SK-N-MC (cell line): ENCODE results near the gene COL13A1.
A peak's percentile ranks its signal among the peaks of the same experiment; 100 is the strongest.

Experiments
- DNase-seq: peaks from one replicate; pipeline ENCODE4 v3.0.0-alpha.2; 2011; ENCODE audit warnings: low read depth, low spot score
- H3K27ac ChIP-seq: fragments of 200-600 bp; sonication (generic); 2 replicates; pipeline ENCODE4 v1.5.1; 2016; ENCODE audit warnings: mixed run types
- H3K36me3 ChIP-seq: fragments of 200-600 bp; sonication (generic); 2 replicates; pipeline ENCODE4 v1.6.1; 2017; ENCODE audit warnings: antibody characterized with exemption, low read length, mixed read lengths; ENCODE audit not compliant: insufficient read depth
- H3K4me3 ChIP-seq: fragments of 200-600 bp; sonication (generic); 2 replicates; pipeline ENCODE4 v1.5.1; 2016
- H3K9ac ChIP-seq: fragments of 200-600 bp; sonication (generic); 2 replicates; pipeline ENCODE4 v1.8.0; 2017; ENCODE audit warnings: mixed run types, mixed read lengths; ENCODE audit not compliant: insufficient read length
- H3K9me3 ChIP-seq: fragments of 200-600 bp; sonication (generic); 2 replicates; pipeline ENCODE4 v1.6.1; 2017; ENCODE audit warnings: low read depth, mild to moderate bottlenecking, antibody characterized with exemption, low read length, moderate library complexity, mixed read lengths
- EZH2 ChIP-seq: fragments of 200-600 bp; sonication (generic); IDR thresholded peaks from one replicate; pipeline ENCODE4 v1.6.1; 2017; ENCODE audit warnings: antibody characterized with exemption
- FOXP2 ChIP-seq: optimal IDR thresholded peaks from 2 replicates; pipeline ENCODE3; 2011; ENCODE audit warnings: mild to moderate bottlenecking, moderate library complexity; ENCODE audit not compliant: insufficient read depth; ENCODE audit errors: extremely low read length, control extremely low read depth
- POLR2AphosphoS5 ChIP-seq: IDR thresholded peaks from 2 replicates; pipeline ENCODE4 v1.6.1; 2012; ENCODE audit warnings: mild to moderate bottlenecking, low read depth, low read length, borderline replicate concordance

Gene COL13A1

GRCh38 chr10:69801434-69802315 is at the start of gene COL13A1:
Gene COL13A1, plus strand, starts transcription at chr10:69801906. Its CDS starts 518 bp downstream, at chr10:69802424.
- H3K36me3 ChIP-seq: no peaks in the 10 kb centered on the region
- H3K27ac ChIP-seq: no peak within 1 kb of the TSS
- H3K9ac ChIP-seq: no peak within 1 kb of the TSS
- H3K9me3 ChIP-seq: no peaks in the 10 kb centered on the region
- TF ChIP-seq POLR2AphosphoS5 (no peak), EZH2 (no peak), FOXP2 (no peak)
- peak within 1 kb of the TSS; percentile 76 for H3K4me3 ChIP-seq
- DNase-seq: no peak

GRCh38 chr10:69752479-69752878 is 49.2 kb upstream of the COL13A1 start:
- no peaks in the 10 kb centered on the region for H3K36me3 ChIP-seq
- no peak overlapping the region for H3K4me3 ChIP-seq
- no peaks in the 10 kb centered on the region for H3K9me3 ChIP-seq
- no peak overlapping the region for H3K9ac ChIP-seq
- no peak overlapping the region for H3K27ac ChIP-seq
- TF ChIP-seq EZH2: no peak
- no peak for TF ChIP-seq POLR2AphosphoS5
- TF ChIP-seq FOXP2: no peak
- no peak for DNase-seq

GRCh38 chr10:69756279-69756678 is 45.4 kb upstream of the COL13A1 start:
- no peak for DNase-seq
- Histone ChIP-seq H3K9me3 (no peaks in the 10 kb centered on the region), H3K36me3 (no peaks in the 10 kb centered on the region), H3K4me3 (no peak overlapping the region), H3K27ac (no peak overlapping the region), H3K9ac (no peak overlapping the region)
- TF ChIP-seq FOXP2 (no peak), EZH2 (no peak), POLR2AphosphoS5 (no peak)

- Histone ChIP-seq H3K9me3 (no peaks in the 10 kb centered on the region), H3K4me3 (no peak overlapping the region)
These were observed 44.5 kb upstream of the COL13A1 start for GRCh38 chr10:69757206-69757552.

GRCh38 chr10:69757553-69758309 is 44.0 kb upstream of the COL13A1 start:
- Histone ChIP-seq H3K36me3 (no peaks in the 10 kb centered on the region), H3K4me3 (peak overlapping the region; percentile 38; the same call in 1 of the 2 replicates), H3K9ac (no peak overlapping the region), H3K27ac (peak overlapping the region; percentile 81), H3K9me3 (no peaks in the 10 kb centered on the region)
- TF ChIP-seq EZH2 (no peak), FOXP2 (peak; percentile 73), POLR2AphosphoS5 (peak; percentile 14; the same call in 1 of the 2 replicates)
- DNase-seq: peak; percentile 26

More at GRCh38 chr10:69757206-69757552, 44.5 kb upstream of the COL13A1 start:
- peak overlapping the region; percentile 77 for H3K27ac ChIP-seq
- no peaks in the 10 kb centered on the region for H3K36me3 ChIP-seq
- no peak overlapping the region for H3K9ac ChIP-seq
- no peak for DNase-seq
- TF ChIP-seq POLR2AphosphoS5 (no peak), FOXP2 (no peak)

- DNase-seq: no peak
- Histone ChIP-seq H3K27ac (peak overlapping the region; percentile 81), H3K36me3 (no peaks in the 10 kb centered on the region), H3K9me3 (no peaks in the 10 kb centered on the region), H3K4me3 (0 out of 2 replicates have a peak overlapping the region, but pooled peaks have one; percentile 38), H3K9ac (no peak overlapping the region)
- no peak for TF ChIP-seq FOXP2
- no peak for TF ChIP-seq POLR2AphosphoS5
- no peak for TF ChIP-seq EZH2
These were observed 43.4 kb upstream of the COL13A1 start for GRCh38 chr10:69758310-69758728.

- no peak for DNase-seq
- TF ChIP-seq EZH2 (no peak), FOXP2 (no peak), POLR2AphosphoS5 (no peak)
- Histone ChIP-seq H3K4me3 (no peak overlapping the region), H3K9me3 (no peaks in the 10 kb centered on the region), H3K9ac (no peak overlapping the region), H3K36me3 (no peaks in the 10 kb centered on the region), H3K27ac (no peak overlapping the region)
These were observed 42.1 kb upstream of the COL13A1 start for GRCh38 chr10:69759641-69760040.

- Histone ChIP-seq H3K4me3 (no peak overlapping the region), H3K27ac (no peak overlapping the region), H3K36me3 (no peaks in the 10 kb centered on the region), H3K9ac (no peak overlapping the region), H3K9me3 (no peaks in the 10 kb centered on the region)
- no peak for DNase-seq
- TF ChIP-seq FOXP2: no peak
- TF ChIP-seq POLR2AphosphoS5: no peak
These were observed 41.6 kb upstream of the COL13A1 start for GRCh38 chr10:69760072-69760471.

GRCh38 chr10:69761320-69761719 is 40.4 kb upstream of the COL13A1 start:
- DNase-seq: no peak
- TF ChIP-seq FOXP2: no peak
- TF ChIP-seq POLR2AphosphoS5: no peak
- no peak for TF ChIP-seq EZH2
- no peaks in the 10 kb centered on the region for H3K9me3 ChIP-seq
- H3K9ac ChIP-seq: no peak overlapping the region
- no peaks in the 10 kb centered on the region for H3K36me3 ChIP-seq
- no peak overlapping the region for H3K4me3 ChIP-seq
- no peak overlapping the region for H3K27ac ChIP-seq
